HG03097 (cell line): ENCODE results near the gene ALDH1L1.

Source experiments
- ATAC-seq: cut with Tn5 transposase; IDR thresholded peaks from one replicate; pipeline ENCODE4 v1.9.1; 2021; ENCODE audit not compliant: unreplicated experiment, low FRiP score

ALDH1L1 gene

DNA sequence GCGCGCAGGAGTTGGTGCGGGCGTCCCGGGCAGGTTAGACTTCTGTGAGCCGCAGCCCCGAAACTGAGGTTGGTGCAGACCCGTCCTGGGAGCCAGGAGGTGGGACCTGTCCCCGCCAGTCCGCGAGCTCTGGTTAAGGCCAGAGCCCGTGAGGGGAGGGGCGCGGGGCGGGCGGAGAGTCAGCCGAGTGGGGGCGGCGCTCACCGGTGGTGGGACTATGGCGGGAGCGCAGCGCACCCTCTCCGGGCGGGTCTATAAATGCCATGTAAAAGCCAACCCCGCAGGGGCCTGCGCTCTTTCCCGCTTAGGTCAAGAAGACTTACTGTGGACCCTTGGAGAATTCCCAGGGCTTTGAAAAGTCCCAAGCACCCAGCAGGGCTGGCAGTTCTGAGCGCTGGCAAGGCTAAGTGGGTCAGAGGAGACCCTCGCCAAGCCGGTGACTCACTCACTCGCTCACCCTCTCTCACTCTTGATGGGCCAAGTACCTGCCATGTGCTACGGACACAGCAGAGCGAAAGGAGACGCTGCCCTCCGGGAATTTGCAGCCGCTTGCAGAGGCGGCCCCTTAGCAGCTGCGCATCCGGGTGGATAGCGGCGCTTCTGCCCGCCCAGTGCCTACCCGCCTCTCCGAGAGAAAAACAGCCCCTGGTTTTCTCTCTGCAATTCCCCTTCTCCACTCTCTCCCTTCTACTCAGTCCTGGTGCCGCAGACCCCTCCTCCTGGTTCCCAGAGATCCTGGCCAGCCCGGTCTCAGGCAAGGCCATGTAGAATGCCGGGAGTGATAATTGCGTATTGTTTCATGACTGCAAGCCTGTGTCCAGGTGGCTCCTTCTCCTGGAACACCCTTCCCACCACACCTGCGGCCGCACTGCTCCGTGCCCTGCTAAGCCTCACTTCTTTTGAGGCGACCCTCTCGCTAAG is at the start of gene ALDH1L1:
Gene ALDH1L1, minus strand, starts transcription at position 110 of the 921 bp plus-strand sequence. CDS start 19,607 bp downstream, outside the sequence.
- no peak for ATAC-seq

DNA sequence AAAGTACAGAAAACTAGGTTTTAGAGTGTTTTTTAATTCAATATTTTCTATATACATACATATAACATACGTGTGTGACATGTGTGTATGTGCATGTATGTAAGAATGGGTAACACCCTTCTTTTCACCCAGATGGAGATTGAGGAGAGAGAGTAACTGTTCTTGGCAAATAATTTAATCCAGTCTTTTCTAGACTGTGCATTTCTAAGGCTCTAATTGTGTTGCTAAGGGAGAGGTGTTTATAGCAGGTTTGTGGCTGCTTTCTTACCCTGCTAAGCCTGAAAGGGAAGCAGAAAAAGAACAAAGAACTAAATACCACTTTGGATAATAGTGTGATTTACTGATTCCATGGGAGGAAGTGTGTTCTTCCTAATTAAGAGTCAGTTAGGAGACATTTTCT is 46.0 kb upstream of the ALDH1L1 start:
- ATAC-seq = no peak

- ATAC-seq = no peak
Measured at GRCh38 chr3:126216416-126216815, 36.0 kb upstream of the ALDH1L1 start.

GRCh38 chr3:126213379-126214028 is 33.1 kb upstream of the ALDH1L1 start:
- ATAC-seq = no peak

GRCh38 chr3:126212620-126213378 is 32.4 kb upstream of the ALDH1L1 start:
- no peak for ATAC-seq

- no peak for ATAC-seq
Measured at GRCh38 chr3:126212250-126212619, 31.8 kb upstream of the ALDH1L1 start.

DNA sequence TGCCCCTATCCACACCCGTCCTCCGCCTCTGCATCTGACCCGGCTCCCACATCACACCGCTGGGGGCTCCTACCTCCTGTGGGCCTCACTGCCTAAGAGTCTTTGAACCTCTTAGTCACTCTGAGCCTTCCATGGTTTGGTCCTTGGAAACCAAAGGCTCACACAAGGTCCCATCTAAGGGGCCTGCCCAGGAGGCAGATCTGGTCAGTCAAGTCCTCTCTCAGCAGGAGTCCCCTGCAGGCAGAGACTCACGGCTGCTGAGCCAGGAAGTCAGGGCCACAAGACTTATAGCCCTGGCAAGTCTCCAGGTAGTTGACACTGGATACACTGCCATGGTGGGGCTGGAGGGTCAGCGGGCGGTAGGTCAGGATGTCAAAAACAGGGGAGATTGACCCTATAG is 31.2 kb upstream of the ALDH1L1 start:
- no peak for ATAC-seq

- no peak for ATAC-seq
Measured at GRCh38 chr3:126210606-126211005, 30.2 kb upstream of the ALDH1L1 start.

GRCh38 chr3:126209741-126210140 is 29.4 kb upstream of the ALDH1L1 start:
- ATAC-seq = no peak

GRCh38 chr3:126208606-126209256 is 28.3 kb upstream of the ALDH1L1 start:
- ATAC-seq = no peak

DNA sequence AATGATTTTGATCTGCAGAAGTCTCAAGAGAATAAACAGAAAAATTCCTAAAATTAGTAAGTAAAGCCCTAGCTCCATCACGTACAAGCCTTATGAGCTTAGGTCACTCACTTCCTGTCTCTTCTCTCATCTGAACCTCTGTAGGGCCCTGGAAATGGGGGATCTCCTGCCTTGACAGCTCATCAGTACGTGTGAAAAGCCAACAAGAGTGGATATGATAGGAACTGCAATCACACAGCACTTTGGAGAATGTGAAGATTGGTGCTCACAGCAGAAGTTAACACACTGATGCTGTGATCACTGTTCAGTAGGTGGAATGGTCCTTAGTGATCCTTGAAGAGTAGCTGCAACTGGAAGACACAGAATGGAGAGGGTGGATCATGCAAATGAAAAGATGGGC is 27.8 kb upstream of the ALDH1L1 start:
- ATAC-seq = no peak

DNA sequence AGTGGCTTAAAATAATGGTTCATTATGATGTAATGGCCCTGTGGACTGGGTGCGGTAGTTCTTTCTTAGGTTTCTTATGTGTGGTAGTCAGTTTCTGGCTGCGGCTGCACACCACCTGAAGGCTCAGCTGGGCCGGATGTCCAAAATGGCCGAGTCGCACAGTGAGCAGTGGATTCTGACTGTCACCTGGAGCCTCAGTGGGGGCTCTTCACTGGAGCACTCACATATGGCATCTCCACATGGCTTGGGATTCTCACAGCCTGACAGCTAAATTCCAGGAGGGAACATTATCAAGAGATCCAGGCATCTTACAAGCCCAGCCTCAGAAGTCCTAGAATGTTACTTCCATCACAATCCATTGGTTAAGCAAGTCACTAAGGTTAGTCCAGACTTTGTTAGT is 26.8 kb upstream of the ALDH1L1 start:
- ATAC-seq = no peak

DNA sequence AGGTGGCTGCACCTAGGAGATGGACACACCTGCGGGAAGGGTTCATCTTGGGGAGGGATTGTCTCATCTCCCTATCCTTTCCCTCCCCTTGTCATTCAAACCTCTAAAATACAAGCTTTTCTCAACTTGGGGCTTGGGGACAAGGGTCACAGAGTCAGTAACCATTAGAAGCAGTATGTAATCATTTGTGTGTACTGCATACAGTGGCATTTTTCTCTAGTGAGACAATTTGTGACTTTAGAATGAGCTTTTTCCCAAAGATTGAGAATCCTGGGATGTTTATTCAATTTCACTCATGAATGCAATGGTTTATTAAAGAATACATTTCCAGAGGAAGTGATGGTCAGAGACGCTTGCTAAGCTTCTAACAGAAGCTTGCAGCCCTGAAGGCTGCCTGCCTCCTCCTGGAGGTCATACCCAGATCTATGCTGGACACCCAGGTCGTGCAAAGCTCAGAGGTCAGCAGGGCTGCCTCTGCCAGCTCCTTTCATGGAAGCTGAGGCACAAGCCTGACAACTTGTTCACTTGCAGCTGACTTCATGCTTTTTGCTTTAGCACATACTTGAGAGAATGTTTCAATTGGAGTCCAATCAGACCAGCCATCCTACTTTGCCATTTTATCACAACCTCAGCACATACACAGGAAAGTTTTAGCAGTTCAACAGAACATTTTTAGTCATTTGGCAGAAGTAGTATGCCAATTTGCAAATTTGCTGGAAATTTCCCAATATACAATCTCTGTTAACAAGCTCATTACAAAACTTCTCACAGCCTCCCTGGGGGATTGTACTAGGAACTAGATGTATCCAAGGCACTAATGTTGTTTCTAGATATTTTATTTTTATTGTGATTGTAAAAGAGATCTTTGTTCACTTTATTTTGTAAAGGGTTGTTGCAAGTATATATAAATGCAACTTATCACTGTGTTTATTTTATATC is 25.6 kb upstream of the ALDH1L1 start:
- ATAC-seq = no peak

DNA sequence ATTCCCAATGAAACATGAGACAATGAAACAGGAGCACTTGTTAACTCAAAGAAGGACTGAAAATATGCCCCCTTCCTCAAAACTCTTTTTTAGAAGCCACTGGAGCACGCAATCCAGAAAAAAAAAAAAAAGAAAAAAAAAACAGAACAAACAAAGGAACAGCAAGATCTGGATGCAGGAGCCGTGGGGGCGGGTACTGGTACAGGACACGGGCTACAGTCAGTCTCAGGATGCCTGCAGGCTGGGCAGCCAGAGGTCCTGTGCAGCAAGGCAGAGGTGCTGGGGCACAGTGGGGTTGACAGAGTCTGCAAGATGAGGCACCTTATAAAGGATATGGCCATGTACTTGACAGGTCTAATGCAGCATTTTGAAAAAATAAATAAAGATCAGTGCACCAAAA is 22.3 kb upstream of the ALDH1L1 start:
- no peak for ATAC-seq

- no peak for ATAC-seq
Measured at GRCh38 chr3:126202276-126202675, 21.9 kb upstream of the ALDH1L1 start.

DNA sequence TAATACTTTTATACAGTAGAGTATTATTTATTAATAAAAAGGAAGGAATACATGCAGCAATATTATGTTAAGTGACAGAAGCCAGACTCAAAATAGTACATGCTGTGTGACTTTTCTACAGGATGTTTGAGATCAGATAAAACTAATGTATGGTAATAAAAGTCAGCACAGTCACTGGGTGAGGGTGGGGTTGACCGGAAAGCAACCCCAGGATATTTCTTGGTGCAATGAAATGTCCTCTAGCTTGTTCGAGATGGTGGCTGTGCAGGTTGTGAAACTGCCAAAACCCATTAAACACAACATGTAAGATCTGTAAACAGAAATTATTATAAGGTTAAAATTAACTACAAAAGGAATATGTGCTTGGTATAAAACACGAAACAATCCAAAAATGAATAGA is 20.8 kb upstream of the ALDH1L1 start:
- ATAC-seq = no peak

- ATAC-seq = no peak
Measured at GRCh38 chr3:126200534-126200933, 20.1 kb upstream of the ALDH1L1 start.

DNA sequence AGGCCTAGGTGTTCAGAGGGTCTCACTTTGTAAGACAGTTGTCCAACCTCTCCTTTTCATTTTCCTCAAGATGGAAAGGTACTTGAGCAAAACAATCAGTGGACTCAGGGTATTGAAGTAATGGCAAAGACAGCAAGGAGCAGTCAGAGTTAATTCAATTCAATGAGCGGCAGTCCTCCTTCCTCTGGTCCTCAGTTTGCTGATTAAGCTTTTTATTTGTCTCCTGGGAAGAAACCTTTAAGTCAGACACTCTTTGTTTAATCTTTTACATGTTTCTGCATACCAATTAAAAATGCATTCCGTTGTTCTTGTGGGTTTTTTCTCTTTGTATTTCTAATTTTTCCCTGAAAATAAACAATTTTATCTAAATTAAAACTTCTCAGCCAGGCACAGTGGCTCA is 18.9 kb upstream of the ALDH1L1 start:
- ATAC-seq = no peak

DNA sequence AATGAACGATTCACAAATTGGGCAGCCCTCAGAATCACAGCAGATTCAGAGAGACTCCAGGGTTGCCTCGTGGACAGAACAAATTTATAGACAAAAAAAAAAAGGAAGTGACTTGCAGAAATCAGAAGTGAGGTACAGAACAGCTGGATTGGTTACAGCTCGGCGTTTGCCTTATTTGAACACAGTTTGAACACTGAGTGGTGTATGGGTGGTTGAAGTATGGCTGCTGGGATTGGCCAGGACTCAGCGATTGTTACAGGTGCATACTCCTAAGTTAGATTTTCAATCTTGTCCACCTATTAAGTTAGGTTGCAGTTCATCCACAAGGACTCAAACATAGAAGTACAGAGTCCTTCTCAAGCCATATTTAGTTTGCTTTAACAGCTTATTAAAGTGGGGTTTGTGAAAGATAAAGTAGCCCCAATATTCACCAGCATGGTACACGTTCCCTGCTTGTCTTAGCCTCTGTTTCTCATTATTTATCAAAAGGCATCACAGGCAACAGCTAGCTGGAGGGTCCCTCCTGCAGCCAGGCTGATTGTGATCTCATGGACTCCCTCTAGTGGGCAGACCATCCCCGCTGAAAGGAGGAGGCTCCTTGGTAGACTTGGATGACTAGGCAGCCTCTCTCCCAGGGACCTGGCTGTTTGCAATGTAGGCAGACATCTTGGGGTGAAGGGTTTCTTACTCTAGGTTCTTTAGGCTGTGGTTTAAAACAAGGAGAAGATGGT is 17.6 kb upstream of the ALDH1L1 start:
- no peak for ATAC-seq
